Lower leg skin (tissue), 4 donors: Measurements from ENCODE around the gene SH3D19. TPM values are rescaled to one million over a fixed set of nuclear protein-coding genes. Genes with fewer than 3 reads are reported as not detected.

Experiments
- DNase-seq, 2 donors: peaks; one replicate each; pipeline ENCODE4 v3.0.0-alpha.2; 2019; ENCODE audit warnings: low spot score in 2 of 2
- H3K4me3 ChIP-seq: fragments of 200-600 bp; sonication (generic); 2 replicates; pipeline ENCODE4 v1.5.1; 2017; ENCODE audit warnings: mild to moderate bottlenecking, low read depth; ENCODE audit not compliant: poor library complexity, severe bottlenecking
- POLR2A ChIP-seq, 2 donors: fragments of 450-650 bp; IDR thresholded peaks; one replicate each; pipeline ENCODE4 v1.6.1; 2016 to 2017; ENCODE audit warnings: antibody characterized with exemption in 2 of 2, mild to moderate bottlenecking in 1 of 2, moderate library complexity in 1 of 2
- WGBS, 2 donors: methylation state at CpG; one replicate each; pipeline ENCODE4 v1.1.5; 2018; 5-methylcytosine and 5-hydroxymethylcytosine counted together
- intact Hi-C: fragments of 100-400 bp; cut with DNase I; formaldehyde crosslinking; loops from one replicate; pipeline ENCODE4 v1.15.0; 2023; ENCODE audit warnings: low total_unique reads
- total RNA-seq, 4 donors: library from RNA; depleted of rRNA; stranded (reverse); fragments of >200 nt; gene quantifications; one replicate each; pipeline ENCODE4 v1.1.0, GENCODE V29; 2016
- TF ChIP-seq, protein P1 (sequence below), 3 donors: fragments of 450-650 bp; IDR thresholded peaks; one replicate each; pipeline ENCODE4 v1.5.1; 2016; ENCODE audit warnings: antibody characterized with exemption in 3 of 3, mild to moderate bottlenecking in 3 of 3, moderate library complexity in 2 of 3

SH3D19 gene
- total RNA-seq, 4 donors from 2014 or later: 70.8 to 82.5 (median 78.6) TPM

DNA sequence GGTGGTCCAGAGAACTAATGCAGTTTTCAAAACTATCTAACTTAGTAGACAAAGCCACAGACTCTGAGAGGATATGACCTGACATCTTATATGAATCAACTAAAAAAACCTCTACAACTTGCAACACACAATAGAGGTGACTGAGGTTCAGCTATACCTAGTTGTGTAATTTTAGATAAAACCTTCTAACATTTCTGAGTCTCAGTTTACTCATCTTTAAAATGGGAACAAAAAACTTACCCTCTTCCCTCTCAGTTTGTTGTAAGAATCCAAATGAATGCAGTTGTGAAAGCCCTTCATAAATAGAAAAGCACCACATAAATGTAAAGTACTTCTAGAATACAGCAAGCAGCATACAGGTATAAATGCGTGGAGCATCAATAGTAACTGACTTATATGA, 5.9 kb downstream of the SH3D19 start:
- no peak for TF ChIP-seq POLR2A (IDR thresholded peaks at IDR 0.05)
- TF ChIP-seq, protein P1, sequence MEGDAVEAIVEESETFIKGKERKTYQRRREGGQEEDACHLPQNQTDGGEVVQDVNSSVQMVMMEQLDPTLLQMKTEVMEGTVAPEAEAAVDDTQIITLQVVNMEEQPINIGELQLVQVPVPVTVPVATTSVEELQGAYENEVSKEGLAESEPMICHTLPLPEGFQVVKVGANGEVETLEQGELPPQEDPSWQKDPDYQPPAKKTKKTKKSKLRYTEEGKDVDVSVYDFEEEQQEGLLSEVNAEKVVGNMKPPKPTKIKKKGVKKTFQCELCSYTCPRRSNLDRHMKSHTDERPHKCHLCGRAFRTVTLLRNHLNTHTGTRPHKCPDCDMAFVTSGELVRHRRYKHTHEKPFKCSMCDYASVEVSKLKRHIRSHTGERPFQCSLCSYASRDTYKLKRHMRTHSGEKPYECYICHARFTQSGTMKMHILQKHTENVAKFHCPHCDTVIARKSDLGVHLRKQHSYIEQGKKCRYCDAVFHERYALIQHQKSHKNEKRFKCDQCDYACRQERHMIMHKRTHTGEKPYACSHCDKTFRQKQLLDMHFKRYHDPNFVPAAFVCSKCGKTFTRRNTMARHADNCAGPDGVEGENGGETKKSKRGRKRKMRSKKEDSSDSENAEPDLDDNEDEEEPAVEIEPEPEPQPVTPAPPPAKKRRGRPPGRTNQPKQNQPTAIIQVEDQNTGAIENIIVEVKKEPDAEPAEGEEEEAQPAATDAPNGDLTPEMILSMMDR (IDR thresholded peaks at IDR 0.05): no peak

DNA sequence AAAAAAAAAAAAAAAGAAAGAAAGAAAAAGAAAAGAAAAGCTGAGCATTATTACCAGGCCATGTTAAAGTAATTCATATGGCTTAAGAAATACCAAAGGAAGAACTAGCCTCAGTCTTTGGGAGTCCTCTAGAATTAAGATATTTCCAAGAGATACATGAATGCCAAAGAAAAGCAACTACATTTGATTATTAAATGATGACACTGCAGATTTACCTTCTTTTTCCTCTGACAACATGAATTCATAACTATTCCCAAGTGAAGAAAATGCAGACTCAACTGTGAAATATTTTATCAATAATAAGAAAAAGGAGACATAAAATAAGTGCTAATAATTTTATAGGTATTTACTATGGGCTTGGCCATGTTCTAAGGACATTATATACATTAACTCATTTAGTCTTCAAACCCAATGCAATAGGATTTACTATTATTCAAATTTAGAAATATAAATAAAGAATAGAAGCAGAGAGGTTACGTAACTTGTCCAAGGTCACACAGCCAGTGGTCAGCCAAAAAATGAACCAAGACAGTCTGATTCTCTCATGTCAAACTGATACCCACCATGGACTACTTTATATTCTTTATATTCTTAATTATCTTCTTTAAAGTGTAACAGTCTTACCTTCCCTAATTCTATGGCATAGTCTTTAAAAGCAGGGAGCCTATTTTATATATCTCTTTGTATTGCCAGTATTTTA, 6.9 kb downstream of the SH3D19 start:
- TF ChIP-seq POLR2A (IDR thresholded peaks at IDR 0.05): no peak

More for the DNA sequence above, 5.9 kb downstream of the SH3D19 start:
- intact Hi-C loops: no loop called here
- H3K4me3 ChIP-seq: no peak overlapping the region
- WGBS, 2 donors: 94 to 97% methylated on average over 1 of the region's 1 CpG
- no peak for DNase-seq

DNA sequence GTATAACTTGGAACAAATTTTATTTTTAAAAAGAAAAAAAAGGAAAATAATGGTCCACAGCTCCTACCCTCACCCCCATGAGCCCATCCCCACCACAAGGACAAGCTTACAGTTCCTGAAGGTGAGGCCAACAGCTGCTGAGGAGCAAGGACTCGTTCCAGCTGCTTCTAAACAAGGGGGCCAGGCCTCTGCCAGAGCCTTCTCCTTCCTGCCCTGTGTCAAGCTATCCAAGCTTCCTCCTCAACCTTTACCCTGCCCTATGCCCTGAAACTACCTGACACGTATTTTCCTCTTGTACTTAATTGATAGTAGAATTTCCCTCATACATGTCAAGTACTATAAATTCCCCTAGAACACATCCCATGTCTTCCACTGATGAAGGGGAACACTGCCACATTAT, 8.8 kb downstream of the SH3D19 start:
- TF ChIP-seq, protein P1 (IDR thresholded peaks at IDR 0.05): no peak
- no peak for TF ChIP-seq POLR2A (IDR thresholded peaks at IDR 0.05)
- H3K4me3 ChIP-seq: no peak overlapping the region
- intact Hi-C loops: no loop called here
- no peak for DNase-seq
- WGBS, 2 donors: 42 to 52% methylated on average over 2 of the region's 2 CpGs

More for the DNA sequence above, 6.9 kb downstream of the SH3D19 start:
- no peak overlapping the region for H3K4me3 ChIP-seq
- 98 to 100% methylated on average over 1 of the region's 1 CpG for WGBS, 2 donors
- intact Hi-C loops: no loop called here
- no peak for DNase-seq

DNA sequence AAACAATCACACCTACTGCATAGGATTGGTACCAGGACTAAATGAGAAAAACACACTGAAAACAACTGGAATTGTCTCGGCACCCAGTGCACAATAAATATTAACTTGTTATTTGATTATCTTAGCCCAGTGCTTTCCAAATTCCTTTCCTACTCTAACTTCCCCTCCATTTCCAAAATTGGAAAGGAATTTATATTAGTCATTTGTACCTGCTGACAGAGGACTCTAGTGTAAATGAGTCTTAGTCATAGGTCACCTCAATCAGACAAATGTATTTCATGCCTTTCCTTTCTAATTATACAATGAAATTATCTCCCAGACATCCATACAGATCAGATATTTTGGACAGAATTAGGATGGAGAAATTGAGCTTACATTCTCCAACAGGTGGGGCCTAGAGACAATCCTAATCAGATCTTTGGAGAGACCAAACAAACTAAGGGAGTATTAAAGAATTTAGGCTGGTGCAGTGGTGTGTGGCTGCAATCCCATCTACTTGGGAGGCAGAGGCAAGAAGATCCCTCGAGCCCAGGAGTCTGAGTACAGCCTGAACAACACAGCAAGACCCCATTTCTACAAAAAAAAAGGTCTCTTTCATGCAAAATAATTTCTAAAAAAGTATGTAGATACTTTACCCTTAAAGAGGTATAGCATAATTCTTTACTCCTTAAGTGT, 10.1 kb downstream of the SH3D19 start:
- intact Hi-C loops: no loop called here
- DNase-seq: no peak
- no peak for TF ChIP-seq POLR2A (IDR thresholded peaks at IDR 0.05)
- TF ChIP-seq, protein P1 (IDR thresholded peaks at IDR 0.05): no peak
- 54 to 57% methylated on average over 2 of the region's 2 CpGs for WGBS, 2 donors
- no peak overlapping the region for H3K4me3 ChIP-seq

DNA sequence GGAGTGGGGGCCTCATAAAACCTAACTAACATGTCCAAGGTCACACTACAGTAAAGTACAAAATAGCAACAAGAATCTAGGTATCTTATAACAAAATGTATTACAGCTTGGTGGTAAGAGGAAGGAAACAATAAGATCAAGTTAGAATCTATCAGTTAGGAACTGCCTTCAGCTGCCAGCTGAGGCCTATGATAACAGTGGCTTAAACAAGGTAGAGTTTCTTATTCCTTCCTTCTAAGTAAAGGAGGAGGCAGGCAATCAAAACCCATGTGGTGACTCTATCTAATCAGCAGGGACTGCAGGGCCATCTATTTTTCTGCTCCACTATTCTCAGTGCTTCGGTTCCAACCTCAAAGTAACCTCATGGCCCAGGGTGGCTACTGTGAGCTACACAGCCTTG, 10.9 kb downstream of the SH3D19 start:
- WGBS, 2 donors: 90 to 95% methylated on average over 1 of the region's 1 CpG
- TF ChIP-seq, protein P1 (IDR thresholded peaks at IDR 0.05): no peak
- TF ChIP-seq POLR2A (IDR thresholded peaks at IDR 0.05): no peak
- H3K4me3 ChIP-seq: no peak overlapping the region
- no peak for DNase-seq
- intact Hi-C loops: no loop called here

DNA sequence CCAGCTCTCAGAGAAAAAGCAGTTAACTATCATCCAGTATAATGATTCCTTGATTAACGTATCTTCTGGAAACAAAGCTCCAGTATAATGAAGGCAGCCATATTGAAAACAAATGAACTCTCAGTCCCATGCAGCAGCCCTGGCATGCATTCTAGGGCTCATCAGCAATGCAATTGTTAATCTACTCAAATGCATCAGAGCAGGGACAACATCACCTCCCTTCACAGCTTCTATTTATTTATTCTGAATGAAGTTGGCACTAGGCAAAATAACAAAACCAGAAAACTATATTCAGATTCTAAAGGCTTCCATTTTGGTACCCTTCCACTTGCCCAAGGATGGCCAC, 11.4 kb downstream of the SH3D19 start:
- H3K4me3 ChIP-seq: no peak overlapping the region
- WGBS, 2 donors: 65 to 78% methylated on average over 1 of the region's 1 CpG
- TF ChIP-seq, protein P1 (IDR thresholded peaks at IDR 0.05): no peak
- no peak for TF ChIP-seq POLR2A (IDR thresholded peaks at IDR 0.05)
- DNase-seq: no peak
- intact Hi-C loops: no loop called here
